K562 (cell line): ENCODE data around the gene UBA1. TPM values are rescaled to one million over a fixed set of nuclear protein-coding genes. Genes with fewer than 3 reads are reported as not detected.

ENCODE experiments used
- ATAC-seq: fragments of 200-7000 bp; cut with Tn5 transposase; 3 replicates; pipeline ENCODE4 v1.9.1; 2020; ENCODE audit warnings: moderate library complexity
- BruUV-seq: library from RNA; stranded (reverse); fragments of 400-500 nt; replicated peaks from 2 replicates; lab custom pipeline; 2021; lab: Mats Ljungman, UMichigan
- CTCF ChIA-PET: fragments of 300-600 bp; formaldehyde crosslinking; extraction: SDS; loops from one replicate; lab custom pipeline; 2021; ENCODE audit warnings: low intra/inter-chr PET ratio; lab: Yijun Ruan, JAX
- POLR2A ChIA-PET: fragments of 300-600, 350-650 bp; sonication (Branson Sonifier 250); formaldehyde crosslinking; extraction: SDS; loops from one replicate; lab custom pipeline; 2021; ENCODE audit warnings: antibody characterized with exemption, inconsistent platforms; lab: Yijun Ruan, JAX
- DNase-seq, 4 experiments: peaks; one replicate each; pipeline versions ENCODE4 v3.0.0 to v3.0.0-alpha.2; 2011 to 2018; ENCODE audit warnings: low spot score in 3 of 4, mixed read lengths in 3 of 4; ENCODE audit errors: extremely low read depth in 1 of 4
- FAIRE-seq: peaks from 2 replicates; lab custom pipeline; 2011; peaks lifted over from hg19 to GRCh38; lab: Jason Lieb, UNC
- H2AFZ ChIP-seq: 2 replicates; pipeline ENCODE4 v1.6.0; 2011; ENCODE audit warnings: low read depth, low read length, control low read depth, inconsistent platforms
- H3K27ac ChIP-seq: fragments of 200-600 bp; 3 replicates; pipeline ENCODE4 v1.8.0; 2011; ENCODE audit warnings: low read depth, mild to moderate bottlenecking, control low read depth, inconsistent platforms, low read length, moderate library complexity, mixed read lengths; ENCODE audit errors: extremely low read depth
- H3K27me3 ChIP-seq, 2 experiments: fragments of 300-600 bp in 1 of 2; 2 replicates in 1 of 2; 3 replicates in 1 of 2; pipeline versions ENCODE4 v1.6.0 to v1.8.0; 2011; ENCODE audit warnings: inconsistent platforms in 2 of 2, low read length in 2 of 2, mild to moderate bottlenecking in 1 of 2, mixed read lengths in 1 of 2, moderate library complexity in 1 of 2; ENCODE audit not compliant: control insufficient read depth in 2 of 2, insufficient read depth in 2 of 2
- H3K36me3 ChIP-seq: fragments of 300-600 bp; 3 replicates; pipeline ENCODE4 v1.8.0; 2011; ENCODE audit warnings: mild to moderate bottlenecking, low read length, inconsistent platforms; ENCODE audit not compliant: control insufficient read depth, insufficient read depth
- H3K4me1 ChIP-seq, 2 experiments: fragments of 200-600 bp in 1 of 2; replicated peaks in 1 of 2; 2 replicates in 1 of 2; 3 replicates in 1 of 2; pipeline versions ENCODE4 v1.5.1 to v1.8.0; 2011; ENCODE audit warnings: inconsistent platforms in 2 of 2, low read length in 2 of 2, mild to moderate bottlenecking in 1 of 2, mixed read lengths in 1 of 2, moderate library complexity in 1 of 2; ENCODE audit not compliant: control insufficient read depth in 2 of 2, insufficient read depth in 2 of 2
- H3K4me2 ChIP-seq: 2 replicates; pipeline ENCODE4 v1.6.1; 2011; ENCODE audit warnings: low read length, control low read depth, inconsistent platforms, mixed read lengths; ENCODE audit not compliant: insufficient read depth
- H3K4me3 ChIP-seq: fragments of 200-600 bp; sonication (generic), shearing (Covaris generic); 2 replicates; pipeline ENCODE4 v1.5.1; 2016; ENCODE audit warnings: control low read depth, inconsistent platforms
- H3K79me2 ChIP-seq: fragments of 200-600 bp; 3 replicates; pipeline ENCODE4 v1.8.0; 2011; ENCODE audit warnings: low read length, inconsistent platforms; ENCODE audit not compliant: control insufficient read depth, insufficient read depth
- H3K9ac ChIP-seq, 2 experiments: 2 replicates each; pipeline versions ENCODE4 v1.6.0 to v1.6.1; 2011; ENCODE audit warnings: low read depth in 2 of 2, low read length in 2 of 2, control low read depth in 1 of 2, inconsistent platforms in 1 of 2, mild to moderate bottlenecking in 1 of 2, mixed read lengths in 1 of 2; ENCODE audit not compliant: insufficient read depth in 1 of 2
- H3K9me1 ChIP-seq: one replicate; pipeline ENCODE4 v1.6.0; 2011; ENCODE audit warnings: inconsistent platforms, mild to moderate bottlenecking, low read length, moderate library complexity; ENCODE audit not compliant: control insufficient read depth, insufficient read depth
- H3K9me3 ChIP-seq: replicated peaks from 2 replicates; pipeline ENCODE4 v1.5.1; 2011; ENCODE audit warnings: low read depth, low read length, inconsistent platforms; ENCODE audit not compliant: control insufficient read depth, insufficient read depth
- H4K20me1 ChIP-seq: replicated peaks from 2 replicates; pipeline ENCODE4 v1.6.1; 2011; ENCODE audit warnings: low read length, inconsistent platforms, mixed read lengths; ENCODE audit not compliant: control insufficient read depth, insufficient read depth
- CREB1 ChIP-seq, 2 experiments: sonication (generic) in 1 of 2; formaldehyde crosslinking in 1 of 2; IDR thresholded peaks; 2 replicates each; pipeline versions ENCODE4 v1.6.1 to v1.8.0; 2012 to 2022; ENCODE audit warnings: inconsistent platforms in 1 of 2, mild to moderate bottlenecking in 1 of 2, missing genetic modification reagents in 1 of 2, moderate library complexity in 1 of 2
- DNMT1 ChIP-seq: fragments of 450-650 bp; IDR thresholded peaks from 2 replicates; pipeline ENCODE4 v1.6.1; 2016; ENCODE audit warnings: antibody characterized with exemption, mild to moderate bottlenecking
- ETS1 ChIP-seq: conservative IDR thresholded peaks from 2 replicates; pipeline ENCODE4 v1.6.1; 2011; ENCODE audit warnings: low read depth, mild to moderate bottlenecking, low read length; ENCODE audit not compliant: control insufficient read depth
- HMG20B ChIP-seq: fragments of 250-450 bp; sonication (Bioruptor Pico); IDR thresholded peaks from 2 replicates; pipeline ENCODE4 v1.5.0; 2021; ENCODE audit warnings: mild to moderate bottlenecking
- SP1 ChIP-seq: sonication (generic); formaldehyde crosslinking; IDR thresholded peaks from 2 replicates; pipeline ENCODE4 v1.8.1; 2022; ENCODE audit warnings: mild to moderate bottlenecking, missing genetic modification reagents
- SREBF2 ChIP-seq: sonication (generic); formaldehyde crosslinking; IDR thresholded peaks from 2 replicates; pipeline ENCODE4 v1.4.0; 2020; ENCODE audit warnings: mild to moderate bottlenecking, missing genetic modification reagents
- ZNF263 ChIP-seq: sonication (generic); formaldehyde crosslinking; IDR thresholded peaks from 2 replicates; pipeline ENCODE4 v1.8.0; 2022; ENCODE audit warnings: mild to moderate bottlenecking, missing genetic modification reagents, borderline replicate concordance
- ZNF354B ChIP-seq: fragments of 250-450 bp; sonication (Bioruptor Pico); IDR thresholded peaks from 2 replicates; pipeline ENCODE4 v1.4.0; 2020
- ZNF436 ChIP-seq: fragments of 250-450, 450-650 bp; sonication (Bioruptor Pico); formaldehyde crosslinking; IDR thresholded peaks from 2 replicates; pipeline ENCODE4 v1.7.0; 2020; ENCODE audit warnings: mild to moderate bottlenecking
- ZSCAN32 ChIP-seq: fragments of 450-650 bp; formaldehyde crosslinking; IDR thresholded peaks from 2 replicates; pipeline ENCODE4 v1.4.0; 2020; ENCODE audit warnings: mild to moderate bottlenecking, moderate library complexity
- WGBS: fragments of 100-300 bp; shearing (Covaris generic); methylation state at CpG from one replicate; pipeline ENCODE4 v1.1.6; 2016; ENCODE audit warnings: low coverage, mixed read lengths; ENCODE audit not compliant: insufficient coverage; ENCODE audit errors: missing lambda C conversion rate; 5-methylcytosine and 5-hydroxymethylcytosine counted together
- in situ Hi-C: fragments of 300-500 bp; cut with MboI; formaldehyde crosslinking; loops from 4 replicates; pipeline ENCODE4 v1.15.0; 2018; ENCODE audit warnings: inconsistent platforms, mixed read lengths
- intact Hi-C: fragments of 100-400 bp; cut with micrococcal nuclease; formaldehyde crosslinking; loops from 2 replicates; pipeline ENCODE4 v1.14.2; 2022
- polyA plus RNA-seq, 8 experiments: library from polyadenylated mRNA; depleted of rRNA in 4 of 8; stranded (reverse) in 5 of 8; unstranded in 3 of 8; fragments of >200 nt; fragmentation: Nextera tagmentation in 2 of 8; fragmentation: Illumina TruSeq in 1 of 8; extraction: Ambion mirVana in 2 of 8; extraction: Trizol in 1 of 8; gene quantifications; 2 replicates each; pipeline versions ENCODE4 v1.2.1 to v1.2.3, GENCODE V29; 2011 to 2014; ENCODE audit warnings: inconsistent platforms in 1 of 8, missing spikeins in 1 of 8
- total RNA-seq, 7 experiments: library from RNA; depleted of rRNA in 6 of 7; stranded (reverse); fragments of >200 nt in 6 of 7; fragmentation: Illumina TruSeq in 2 of 7; extraction: Trizol in 2 of 7; gene quantifications; 2 replicates each; pipeline versions ENCODE4 v1.2.1 to v1.2.3, GENCODE V29; 2011 to 2021; ENCODE audit warnings: low replicate concordance in 1 of 7
- TF ChIP-seq, protein P1 (sequence below): IDR thresholded peaks from 2 replicates; pipeline ENCODE4 v1.6.1; 2014; ENCODE audit warnings: antibody characterized with exemption
- TF ChIP-seq, protein P2 (sequence below), 2 experiments: fragments of 450-650 bp; IDR thresholded peaks; 2 replicates each; pipeline ENCODE4 v1.6.1; 2018; ENCODE audit warnings: mild to moderate bottlenecking in 2 of 2, low read depth in 1 of 2; ENCODE audit not compliant: partially characterized antibody in 2 of 2

UBA1 gene
- total and polyA plus RNA-seq, 9 of the 15 experiments (the other 6 are each of a cell fraction or from before 2014, with no cell fraction given): 32.0 to 174 (median 93.6) TPM

DNA sequence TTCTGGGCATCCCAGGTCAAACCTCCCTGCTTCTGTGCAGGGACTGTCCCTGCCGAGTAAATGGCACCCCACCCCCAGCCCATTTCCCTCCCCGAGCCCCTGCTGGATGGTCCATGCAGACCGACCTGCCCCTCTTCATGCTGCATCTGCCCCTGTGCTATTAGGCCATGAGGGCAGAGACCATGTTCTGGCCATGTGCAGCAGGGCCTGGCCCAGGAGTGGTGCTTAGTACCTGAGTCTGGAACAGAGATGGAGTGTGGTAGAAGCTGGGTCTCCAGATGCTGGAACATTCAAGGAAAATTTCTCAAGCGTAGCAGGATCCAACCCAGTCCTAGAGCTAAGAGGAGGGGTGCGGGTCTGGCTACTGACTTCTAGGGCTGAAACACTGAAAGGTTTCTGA lies 15.3 kb upstream of the UBA1 start:
- ChIA-PET CTCF (no interaction called here), POLR2A (no interaction called here)
- WGBS: 95% methylated on average over 3 of the region's 5 CpGs
- in situ Hi-C loops: no loop called here
- no peak for TF ChIP-seq HMG20B (CRISPR knock-in tag)
- TF ChIP-seq ETS1: no peak
- TF ChIP-seq ZSCAN32 (CRISPR knock-in tag): no peak
- TF ChIP-seq ZNF354B (CRISPR knock-in tag): no peak
- no peak for TF ChIP-seq ZNF263
- no peak for TF ChIP-seq SREBF2 (CRISPR knock-in tag)
- no peak for TF ChIP-seq ZNF436
- no peak for TF ChIP-seq SP1 (CRISPR knock-in tag)
- TF ChIP-seq, protein P1, sequence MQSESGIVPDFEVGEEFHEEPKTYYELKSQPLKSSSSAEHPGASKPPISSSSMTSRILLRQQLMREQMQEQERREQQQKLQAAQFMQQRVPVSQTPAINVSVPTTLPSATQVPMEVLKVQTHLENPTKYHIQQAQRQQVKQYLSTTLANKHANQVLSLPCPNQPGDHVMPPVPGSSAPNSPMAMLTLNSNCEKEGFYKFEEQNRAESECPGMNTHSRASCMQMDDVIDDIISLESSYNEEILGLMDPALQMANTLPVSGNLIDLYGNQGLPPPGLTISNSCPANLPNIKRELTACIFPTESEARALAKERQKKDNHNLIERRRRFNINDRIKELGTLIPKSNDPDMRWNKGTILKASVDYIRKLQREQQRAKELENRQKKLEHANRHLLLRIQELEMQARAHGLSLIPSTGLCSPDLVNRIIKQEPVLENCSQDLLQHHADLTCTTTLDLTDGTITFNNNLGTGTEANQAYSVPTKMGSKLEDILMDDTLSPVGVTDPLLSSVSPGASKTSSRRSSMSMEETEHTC: no peak
- no peak for TF ChIP-seq CREB1 (IDR thresholded peaks at IDR 0.05)
- no peak for TF ChIP-seq CREB1 (CRISPR knock-in tag; IDR thresholded peaks at IDR 0.05)
- TF ChIP-seq DNMT1: no peak
- TF ChIP-seq, protein P2, sequence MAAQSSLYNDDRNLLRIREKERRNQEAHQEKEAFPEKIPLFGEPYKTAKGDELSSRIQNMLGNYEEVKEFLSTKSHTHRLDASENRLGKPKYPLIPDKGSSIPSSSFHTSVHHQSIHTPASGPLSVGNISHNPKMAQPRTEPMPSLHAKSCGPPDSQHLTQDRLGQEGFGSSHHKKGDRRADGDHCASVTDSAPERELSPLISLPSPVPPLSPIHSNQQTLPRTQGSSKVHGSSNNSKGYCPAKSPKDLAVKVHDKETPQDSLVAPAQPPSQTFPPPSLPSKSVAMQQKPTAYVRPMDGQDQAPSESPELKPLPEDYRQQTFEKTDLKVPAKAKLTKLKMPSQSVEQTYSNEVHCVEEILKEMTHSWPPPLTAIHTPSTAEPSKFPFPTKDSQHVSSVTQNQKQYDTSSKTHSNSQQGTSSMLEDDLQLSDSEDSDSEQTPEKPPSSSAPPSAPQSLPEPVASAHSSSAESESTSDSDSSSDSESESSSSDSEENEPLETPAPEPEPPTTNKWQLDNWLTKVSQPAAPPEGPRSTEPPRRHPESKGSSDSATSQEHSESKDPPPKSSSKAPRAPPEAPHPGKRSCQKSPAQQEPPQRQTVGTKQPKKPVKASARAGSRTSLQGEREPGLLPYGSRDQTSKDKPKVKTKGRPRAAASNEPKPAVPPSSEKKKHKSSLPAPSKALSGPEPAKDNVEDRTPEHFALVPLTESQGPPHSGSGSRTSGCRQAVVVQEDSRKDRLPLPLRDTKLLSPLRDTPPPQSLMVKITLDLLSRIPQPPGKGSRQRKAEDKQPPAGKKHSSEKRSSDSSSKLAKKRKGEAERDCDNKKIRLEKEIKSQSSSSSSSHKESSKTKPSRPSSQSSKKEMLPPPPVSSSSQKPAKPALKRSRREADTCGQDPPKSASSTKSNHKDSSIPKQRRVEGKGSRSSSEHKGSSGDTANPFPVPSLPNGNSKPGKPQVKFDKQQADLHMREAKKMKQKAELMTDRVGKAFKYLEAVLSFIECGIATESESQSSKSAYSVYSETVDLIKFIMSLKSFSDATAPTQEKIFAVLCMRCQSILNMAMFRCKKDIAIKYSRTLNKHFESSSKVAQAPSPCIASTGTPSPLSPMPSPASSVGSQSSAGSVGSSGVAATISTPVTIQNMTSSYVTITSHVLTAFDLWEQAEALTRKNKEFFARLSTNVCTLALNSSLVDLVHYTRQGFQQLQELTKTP (IDR thresholded peaks at IDR 0.05; ENCODE audit: low read depth in 1 of 2, partially characterized antibody in 2 of 2): no peak
- BruUV-seq: no TSS peak
- Histone ChIP-seq H3K9me1 (no peaks in the 10 kb centered on the region), H3K4me3 (no peak overlapping the region), H3K4me1 (no peaks in the 10 kb centered on the region), H3K4me2 (no peak overlapping the region), H3K36me3 (peaks cover 83% of the 10 kb centered on the region; the same call in 2 of the 3 replicates), H3K9me3 (no peaks in the 10 kb centered on the region), H3K27ac (no peak overlapping the region), H2AFZ (no peak overlapping the region), H3K9ac (no peak overlapping the region), H3K79me2 (no peaks in the 10 kb centered on the region), H3K27me3 (no peaks in the 10 kb centered on the region), H4K20me1 (peaks cover 4% of the 10 kb centered on the region; the same call in 1 of the 2 replicates)
- FAIRE-seq: no peak
- no peak for DNase-seq
- ATAC-seq: no peak
- intact Hi-C loops: no loop called here
